Panc1 (cell line): ENCODE data around the gene IFIT1.

Experiments used
- CTCF ChIP-seq: fragments of 450-650 bp; IDR thresholded peaks from 2 replicates; pipeline ENCODE4 v1.5.1; 2017; ENCODE audit warnings: mild to moderate bottlenecking
- POLR2AphosphoS5 ChIP-seq: IDR thresholded peaks from 2 replicates; pipeline ENCODE4 v1.6.1; 2012; ENCODE audit warnings: mild to moderate bottlenecking, low read depth, low read length, moderate library complexity
- SIN3A ChIP-seq: IDR thresholded peaks from 2 replicates; pipeline ENCODE4 v1.6.1; 2012; ENCODE audit warnings: low read depth, mild to moderate bottlenecking, low read length, moderate library complexity, borderline replicate concordance; ENCODE audit not compliant: insufficient read depth
- TCF7L2 ChIP-seq: IDR thresholded peaks from 2 replicates; pipeline ENCODE4 v1.6.1; 2011; ENCODE audit warnings: mild to moderate bottlenecking, low read depth, low read length, inconsistent platforms
- TF ChIP-seq, protein P1 (sequence below), 2 experiments: IDR thresholded peaks; 2 replicates each; pipeline ENCODE4 v1.6.1; 2011 to 2012; ENCODE audit warnings: low read depth in 2 of 2, control low read depth in 1 of 2, low read length in 1 of 2, mild to moderate bottlenecking in 1 of 2, moderate library complexity in 1 of 2; ENCODE audit not compliant: insufficient read depth in 1 of 2

DNA sequence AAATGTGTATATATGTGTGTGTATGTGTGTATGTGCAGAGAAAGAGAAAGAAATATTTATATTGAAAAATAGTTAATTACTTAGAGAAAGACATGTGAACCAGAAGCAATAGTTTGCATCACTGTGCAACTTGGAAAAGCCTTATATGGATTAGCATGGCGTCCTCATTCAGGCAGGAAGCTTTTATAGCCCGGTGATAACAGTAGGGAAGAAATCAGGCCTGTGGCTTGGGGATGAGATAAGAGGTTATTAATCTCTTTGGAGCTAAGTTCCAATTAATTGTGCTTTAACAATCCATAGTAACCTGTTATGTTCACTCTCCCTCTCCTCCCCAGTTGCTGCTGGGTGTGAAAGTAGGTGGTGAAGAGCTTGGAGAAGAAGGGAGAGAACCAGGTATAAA, 58.5 kb downstream of the IFIT1 start:
- TF ChIP-seq CTCF (no peak), POLR2AphosphoS5 (no peak), SIN3A (no peak), TCF7L2 (no peak)
- TF ChIP-seq, protein P1, sequence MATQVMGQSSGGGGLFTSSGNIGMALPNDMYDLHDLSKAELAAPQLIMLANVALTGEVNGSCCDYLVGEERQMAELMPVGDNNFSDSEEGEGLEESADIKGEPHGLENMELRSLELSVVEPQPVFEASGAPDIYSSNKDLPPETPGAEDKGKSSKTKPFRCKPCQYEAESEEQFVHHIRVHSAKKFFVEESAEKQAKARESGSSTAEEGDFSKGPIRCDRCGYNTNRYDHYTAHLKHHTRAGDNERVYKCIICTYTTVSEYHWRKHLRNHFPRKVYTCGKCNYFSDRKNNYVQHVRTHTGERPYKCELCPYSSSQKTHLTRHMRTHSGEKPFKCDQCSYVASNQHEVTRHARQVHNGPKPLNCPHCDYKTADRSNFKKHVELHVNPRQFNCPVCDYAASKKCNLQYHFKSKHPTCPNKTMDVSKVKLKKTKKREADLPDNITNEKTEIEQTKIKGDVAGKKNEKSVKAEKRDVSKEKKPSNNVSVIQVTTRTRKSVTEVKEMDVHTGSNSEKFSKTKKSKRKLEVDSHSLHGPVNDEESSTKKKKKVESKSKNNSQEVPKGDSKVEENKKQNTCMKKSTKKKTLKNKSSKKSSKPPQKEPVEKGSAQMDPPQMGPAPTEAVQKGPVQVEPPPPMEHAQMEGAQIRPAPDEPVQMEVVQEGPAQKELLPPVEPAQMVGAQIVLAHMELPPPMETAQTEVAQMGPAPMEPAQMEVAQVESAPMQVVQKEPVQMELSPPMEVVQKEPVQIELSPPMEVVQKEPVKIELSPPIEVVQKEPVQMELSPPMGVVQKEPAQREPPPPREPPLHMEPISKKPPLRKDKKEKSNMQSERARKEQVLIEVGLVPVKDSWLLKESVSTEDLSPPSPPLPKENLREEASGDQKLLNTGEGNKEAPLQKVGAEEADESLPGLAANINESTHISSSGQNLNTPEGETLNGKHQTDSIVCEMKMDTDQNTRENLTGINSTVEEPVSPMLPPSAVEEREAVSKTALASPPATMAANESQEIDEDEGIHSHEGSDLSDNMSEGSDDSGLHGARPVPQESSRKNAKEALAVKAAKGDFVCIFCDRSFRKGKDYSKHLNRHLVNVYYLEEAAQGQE (IDR thresholded peaks at IDR 0.05; ENCODE audit: insufficient read depth in 1 of 2, low read depth in 2 of 2, low read length in 1 of 2) = no peak
